ENCODE data around the gene MCM3.

MCM3 gene

DNA sequence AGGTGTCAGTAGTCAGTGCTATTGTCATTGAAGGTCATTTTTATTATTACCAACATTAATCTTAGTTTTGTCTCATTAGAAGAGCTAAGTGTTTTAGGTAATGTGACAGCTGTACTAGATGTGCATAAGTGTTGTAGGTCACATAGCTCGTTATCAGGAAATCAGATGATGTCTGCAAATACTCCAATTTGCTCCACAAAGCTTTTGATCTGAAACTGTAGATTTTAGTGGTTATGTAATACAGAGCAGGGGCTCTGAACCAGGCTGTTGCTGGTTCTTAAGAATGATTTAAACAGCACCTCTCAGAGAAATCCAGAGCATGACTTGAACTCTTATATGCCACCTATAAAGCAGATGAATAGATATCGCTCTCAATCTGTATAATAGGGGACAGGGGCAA is 42.7 kb downstream of the MCM3 start:
- no peak overlapping the region for H3K27ac ChIP-seq (ENCODE audit: low read depth, low read length, poor library complexity, severe bottlenecking)
- H3K36me3 ChIP-seq (ENCODE audit: insufficient read depth, low read length), result no peaks in the 10 kb centered on the region
- H3K4me1 ChIP-seq (ENCODE audit: insufficient read depth, low read length, severe bottlenecking), result no peaks in the 10 kb centered on the region
- H2AFZ ChIP-seq (ENCODE audit: low read length), result no peak overlapping the region
- H3K9ac ChIP-seq (ENCODE audit: low read length), result no peak overlapping the region
- H3K9me2 ChIP-seq (ENCODE audit: low read depth, low read length), result no peaks in the 10 kb centered on the region
- no peak overlapping the region for H3K4me2 ChIP-seq (ENCODE audit: low read length)
- TF ChIP-seq CTCF (IDR thresholded peaks at IDR 0.05; ENCODE audit: low read length) (no peak), EZH2 (IDR thresholded peaks at IDR 0.05; ENCODE audit: borderline replicate concordance, low read length) (no peak)
- H3K79me2 ChIP-seq (ENCODE audit: insufficient read depth, low read length), result no peaks in the 10 kb centered on the region
- no peak overlapping the region for H3K4me3 ChIP-seq (ENCODE audit: low read depth, low read length, poor library complexity, severe bottlenecking)
- H3F3A ChIP-seq (ENCODE audit: insufficient read depth, low read length), result no peaks in the 10 kb centered on the region
- H4K20me1 ChIP-seq (ENCODE audit: insufficient read depth, low read length), result no peaks in the 10 kb centered on the region
- H3K27me3 ChIP-seq (ENCODE audit: insufficient read depth, low read length), result peaks cover 4% of the 10 kb centered on the region; the same call in 1 of the 2 replicates
- no peaks in the 10 kb centered on the region for H3K9me3 ChIP-seq (ENCODE audit: low read length)

DNA sequence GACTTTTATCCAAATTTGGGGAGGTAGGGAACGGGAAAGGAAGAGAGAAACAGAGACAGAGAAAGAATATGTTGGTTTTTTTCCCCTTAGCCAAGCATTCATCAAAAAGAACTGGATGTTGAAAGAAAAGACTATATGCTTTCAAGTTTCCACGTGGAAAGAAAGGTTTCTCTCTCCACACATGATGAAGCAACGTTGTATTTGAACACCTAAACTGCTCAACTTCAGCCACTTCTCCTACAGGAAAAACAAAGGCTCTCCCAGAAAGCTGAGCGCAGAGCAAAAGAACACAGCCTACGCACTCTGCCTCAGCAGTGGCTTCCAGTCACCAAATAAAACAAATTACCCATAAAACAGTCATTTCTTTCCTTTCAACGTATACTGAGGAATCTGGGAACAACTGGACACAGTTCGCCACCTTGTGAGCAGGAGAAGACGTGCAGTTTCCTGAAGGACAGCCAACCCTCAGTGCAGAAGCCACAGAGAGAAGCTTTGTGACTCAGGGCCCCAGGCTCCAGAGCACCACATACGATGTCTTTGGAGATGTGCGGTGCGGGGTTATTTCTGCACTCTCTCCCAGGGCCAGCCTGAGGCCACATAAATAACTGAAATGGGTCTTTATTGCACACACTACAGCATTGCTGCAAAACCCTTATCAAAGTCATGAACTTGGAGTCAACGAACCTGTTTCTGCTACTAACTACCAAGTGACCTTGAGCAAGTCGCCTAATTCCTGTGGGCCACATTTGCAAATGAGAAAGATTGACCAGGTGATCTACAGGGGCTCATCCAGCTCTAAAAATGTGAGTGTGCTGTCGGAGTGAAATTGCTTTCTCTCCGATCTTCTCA is 50.3 kb downstream of the MCM3 start:
- H3K27me3 ChIP-seq (ENCODE audit: insufficient read depth, low read length), result 0 out of 2 replicates have a peak, but pooled peaks cover 4% of the 10 kb centered on the region
- H3K79me2 ChIP-seq (ENCODE audit: insufficient read depth, low read length), result no peaks in the 10 kb centered on the region
- H3K9ac ChIP-seq (ENCODE audit: low read length), result no peak overlapping the region
- H3K4me2 ChIP-seq (ENCODE audit: low read length), result no peak overlapping the region
- H4K20me1 ChIP-seq (ENCODE audit: insufficient read depth, low read length), result no peaks in the 10 kb centered on the region
- H3K9me3 ChIP-seq (ENCODE audit: low read length), result no peaks in the 10 kb centered on the region
- no peak overlapping the region for H3K4me3 ChIP-seq (ENCODE audit: low read depth, low read length, poor library complexity, severe bottlenecking)
- no peaks in the 10 kb centered on the region for H3F3A ChIP-seq (ENCODE audit: insufficient read depth, low read length)
- TF ChIP-seq CTCF (IDR thresholded peaks at IDR 0.05; ENCODE audit: low read length) (peak; percentile 42; the same call in 1 of the 2 replicates), EZH2 (IDR thresholded peaks at IDR 0.05; ENCODE audit: borderline replicate concordance, low read length) (no peak)
- H3K36me3 ChIP-seq (ENCODE audit: insufficient read depth, low read length), result no peaks in the 10 kb centered on the region
- H3K4me1 ChIP-seq (ENCODE audit: insufficient read depth, low read length, severe bottlenecking), result no peaks in the 10 kb centered on the region
- no peaks in the 10 kb centered on the region for H3K9me2 ChIP-seq (ENCODE audit: low read depth, low read length)
- H2AFZ ChIP-seq (ENCODE audit: low read length), result no peak overlapping the region
- H3K27ac ChIP-seq (ENCODE audit: low read depth, low read length, poor library complexity, severe bottlenecking), result no peak overlapping the region

GRCh38 chr6:52233005-52233404 is 51.5 kb downstream of the MCM3 start:
- no peak overlapping the region for H3K4me3 ChIP-seq (ENCODE audit: low read depth, low read length, poor library complexity, severe bottlenecking)
- no peak overlapping the region for H3K9ac ChIP-seq (ENCODE audit: low read length)
- no peak for TF ChIP-seq CTCF (IDR thresholded peaks at IDR 0.05; ENCODE audit: low read length)
- no peak for TF ChIP-seq EZH2 (IDR thresholded peaks at IDR 0.05; ENCODE audit: borderline replicate concordance, low read length)
- H3K36me3 ChIP-seq (ENCODE audit: insufficient read depth, low read length), result no peaks in the 10 kb centered on the region
- no peaks in the 10 kb centered on the region for H4K20me1 ChIP-seq (ENCODE audit: insufficient read depth, low read length)
- no peak overlapping the region for H2AFZ ChIP-seq (ENCODE audit: low read length)
- no peak overlapping the region for H3K27ac ChIP-seq (ENCODE audit: low read depth, low read length, poor library complexity, severe bottlenecking)
- H3K4me1 ChIP-seq (ENCODE audit: insufficient read depth, low read length, severe bottlenecking), result no peaks in the 10 kb centered on the region
- H3F3A ChIP-seq (ENCODE audit: insufficient read depth, low read length), result no peaks in the 10 kb centered on the region
- H3K27me3 ChIP-seq (ENCODE audit: insufficient read depth, low read length), result 0 out of 2 replicates have a peak, but pooled peaks cover 4% of the 10 kb centered on the region
- H3K79me2 ChIP-seq (ENCODE audit: insufficient read depth, low read length), result no peaks in the 10 kb centered on the region
- H3K9me3 ChIP-seq (ENCODE audit: low read length), result no peaks in the 10 kb centered on the region
- H3K4me2 ChIP-seq (ENCODE audit: low read length), result no peak overlapping the region
- no peaks in the 10 kb centered on the region for H3K9me2 ChIP-seq (ENCODE audit: low read depth, low read length)

All from OCI-LY1 (cell line).